Measurements from ENCODE around the gene ATF4. TPM values are rescaled to one million over a fixed set of nuclear protein-coding genes. Genes with fewer than 3 reads are reported as not detected.
A peak's percentile ranks its signal among the peaks of the same experiment; 100 is the strongest.

ATF4 gene
- total RNA-seq, 3 donors from 2014 or later: 201 to 581 (median 205) TPM

DNA sequence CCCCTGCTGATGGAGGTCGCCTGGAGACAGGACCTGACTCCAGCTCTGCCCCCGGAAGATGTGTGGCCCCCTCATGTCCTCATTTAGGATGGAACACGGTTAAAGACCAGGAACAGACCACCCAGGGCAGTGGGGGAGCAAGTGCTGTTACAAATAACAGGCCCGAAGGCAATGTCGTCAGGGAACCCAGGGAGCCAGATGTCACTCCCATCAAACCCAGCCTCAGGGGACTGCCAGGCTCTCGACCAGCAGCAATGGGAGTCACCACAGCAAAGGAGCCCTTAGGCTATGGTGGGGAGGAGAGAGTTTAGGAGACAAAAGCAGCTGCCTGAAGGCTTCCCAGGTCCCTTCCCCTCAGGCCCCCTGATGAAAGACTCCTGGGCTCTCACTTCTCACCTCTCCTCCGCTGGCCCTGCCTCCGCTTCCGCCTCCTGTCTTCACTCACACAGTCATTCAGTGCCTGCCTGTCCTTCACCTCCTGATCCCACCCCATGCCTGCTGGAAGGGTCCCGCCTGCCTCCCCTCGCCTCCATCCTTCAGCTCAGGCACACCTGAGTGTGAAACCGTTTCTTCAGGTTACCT, 7.8 kb downstream of the ATF4 start:
- Histone ChIP-seq H3K4me1 (ENCODE audit: low read depth) (peaks cover 59% of the 10 kb centered on the region), H3K9me3 (no peaks in the 10 kb centered on the region), H3K4me3 (no peak overlapping the region), H3K36me3 (ENCODE audit: low read depth) (peaks cover 6% of the 10 kb centered on the region)
- ATAC-seq (no peak), DNase-seq (peak in 1 of 3 donors; percentile 70)
- TF ChIP-seq, protein P1, sequence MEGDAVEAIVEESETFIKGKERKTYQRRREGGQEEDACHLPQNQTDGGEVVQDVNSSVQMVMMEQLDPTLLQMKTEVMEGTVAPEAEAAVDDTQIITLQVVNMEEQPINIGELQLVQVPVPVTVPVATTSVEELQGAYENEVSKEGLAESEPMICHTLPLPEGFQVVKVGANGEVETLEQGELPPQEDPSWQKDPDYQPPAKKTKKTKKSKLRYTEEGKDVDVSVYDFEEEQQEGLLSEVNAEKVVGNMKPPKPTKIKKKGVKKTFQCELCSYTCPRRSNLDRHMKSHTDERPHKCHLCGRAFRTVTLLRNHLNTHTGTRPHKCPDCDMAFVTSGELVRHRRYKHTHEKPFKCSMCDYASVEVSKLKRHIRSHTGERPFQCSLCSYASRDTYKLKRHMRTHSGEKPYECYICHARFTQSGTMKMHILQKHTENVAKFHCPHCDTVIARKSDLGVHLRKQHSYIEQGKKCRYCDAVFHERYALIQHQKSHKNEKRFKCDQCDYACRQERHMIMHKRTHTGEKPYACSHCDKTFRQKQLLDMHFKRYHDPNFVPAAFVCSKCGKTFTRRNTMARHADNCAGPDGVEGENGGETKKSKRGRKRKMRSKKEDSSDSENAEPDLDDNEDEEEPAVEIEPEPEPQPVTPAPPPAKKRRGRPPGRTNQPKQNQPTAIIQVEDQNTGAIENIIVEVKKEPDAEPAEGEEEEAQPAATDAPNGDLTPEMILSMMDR (IDR thresholded peaks at IDR 0.05): no peak
- intact Hi-C loops (cut with DNase I, micrococcal nuclease): no loop called here

DNA sequence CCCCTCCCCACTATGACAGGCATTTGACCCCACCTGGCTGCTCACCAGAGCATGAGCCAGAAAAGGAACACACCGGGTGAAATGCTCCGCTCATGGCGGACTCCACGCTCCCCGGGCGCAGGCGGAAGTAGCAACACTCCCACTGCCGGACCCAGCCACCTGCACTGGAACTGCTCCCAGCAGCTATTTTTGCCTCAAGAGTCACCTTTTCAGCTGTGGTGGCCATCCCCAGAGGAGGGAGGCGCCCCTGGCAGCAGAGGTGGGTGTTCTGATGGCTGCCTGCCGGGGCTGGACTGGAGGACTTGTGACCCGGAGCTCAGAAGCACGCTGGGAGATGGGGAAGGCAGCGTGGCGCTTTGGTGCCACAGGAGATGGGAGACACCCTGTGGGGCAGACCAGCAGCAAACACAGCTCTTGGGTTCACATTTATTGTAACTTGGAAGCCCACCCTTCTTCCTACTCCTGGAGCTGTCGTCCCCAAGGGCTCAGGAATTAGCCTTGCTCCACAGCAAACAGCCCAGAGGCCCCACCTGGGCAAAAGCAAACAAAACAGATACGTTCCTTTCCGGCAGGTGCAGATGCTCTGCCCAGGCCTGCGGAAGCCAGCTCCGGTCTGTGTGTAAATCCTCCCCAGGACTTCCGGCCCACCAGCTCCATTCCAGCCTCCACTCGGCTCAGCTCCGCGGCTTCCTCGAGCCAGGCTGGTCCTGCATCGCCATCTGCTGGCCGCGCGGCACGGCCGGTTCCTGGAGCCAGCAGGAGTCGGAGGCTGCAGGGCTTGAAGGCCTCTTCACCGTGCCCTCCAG, 8.5 kb downstream of the ATF4 start:
- DNase-seq (peak; percentile 94 to 97 (median 95)), ATAC-seq (peak; percentile 76)
- TF ChIP-seq, protein P1 (IDR thresholded peaks at IDR 0.05): peak; percentile 96
- intact Hi-C loops (cut with DNase I, micrococcal nuclease): no loop called here
- Histone ChIP-seq H3K9me3 (no peaks in the 10 kb centered on the region), H3K36me3 (ENCODE audit: low read depth) (peaks cover 6% of the 10 kb centered on the region), H3K4me1 (ENCODE audit: low read depth) (peaks cover 53% of the 10 kb centered on the region), H3K4me3 (peak overlapping the region; percentile 4)

DNA sequence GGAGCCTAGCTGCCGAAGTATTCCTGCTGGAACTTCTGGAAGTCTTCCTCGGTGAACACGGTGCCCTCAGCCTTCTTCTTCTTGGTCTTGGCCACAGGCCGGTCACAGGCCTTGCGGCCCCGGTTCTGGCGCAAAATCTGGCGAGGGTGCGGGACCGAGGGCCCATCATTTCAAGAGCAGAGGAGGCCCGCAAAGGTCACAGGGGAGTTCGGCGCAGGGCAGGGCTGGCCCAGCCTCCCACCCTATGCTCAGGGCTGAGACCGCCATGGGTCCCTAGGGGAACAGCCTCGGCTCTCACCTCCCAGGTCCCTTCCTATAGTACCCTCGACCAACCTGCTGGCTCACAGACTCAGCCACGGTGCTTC, 9.1 kb downstream of the ATF4 start:
- ATAC-seq: no peak
- H3K4me1 ChIP-seq (ENCODE audit: low read depth): peaks cover 55% of the 10 kb centered on the region
- intact Hi-C loops (cut with DNase I, micrococcal nuclease): no loop called here
- no peak for DNase-seq
- no peaks in the 10 kb centered on the region for H3K9me3 ChIP-seq
- H3K4me3 ChIP-seq: no peak overlapping the region
- TF ChIP-seq, protein P1 (IDR thresholded peaks at IDR 0.05): no peak
- peaks cover 2% of the 10 kb centered on the region for H3K36me3 ChIP-seq (ENCODE audit: low read depth)

DNA sequence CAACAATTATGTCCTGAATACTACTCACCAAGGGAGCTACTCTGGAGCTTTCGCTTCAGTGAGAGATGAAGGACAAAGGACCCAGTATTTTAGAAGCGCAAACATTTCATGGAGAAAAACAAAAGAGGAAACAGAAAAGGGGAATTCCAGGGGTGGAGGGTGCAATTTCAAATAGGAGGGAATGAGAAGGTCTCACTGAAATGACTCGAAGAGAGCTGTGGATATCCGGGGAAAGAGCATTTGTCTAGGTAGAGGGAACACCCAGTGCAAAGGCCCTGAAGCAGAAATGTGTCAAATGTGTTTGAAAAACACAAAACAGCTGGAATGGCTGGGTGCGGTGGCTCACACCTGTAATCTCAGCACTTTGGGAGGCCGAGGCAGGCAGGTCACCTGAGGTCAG, 9.8 kb downstream of the ATF4 start:
- Histone ChIP-seq H3K36me3 (ENCODE audit: low read depth) (no peaks in the 10 kb centered on the region), H3K4me3 (no peak overlapping the region), H3K9me3 (no peaks in the 10 kb centered on the region), H3K4me1 (ENCODE audit: low read depth) (peaks cover 58% of the 10 kb centered on the region)
- TF ChIP-seq, protein P1 (IDR thresholded peaks at IDR 0.05): no peak
- intact Hi-C loops (cut with DNase I, micrococcal nuclease): loop anchor here in 1 of 2 donors (10.0 kb wide), 1 partner anchor 815 kb away; the partner anchor contains the start of gene ADSL
- ATAC-seq: no peak
- DNase-seq: no peak

DNA sequence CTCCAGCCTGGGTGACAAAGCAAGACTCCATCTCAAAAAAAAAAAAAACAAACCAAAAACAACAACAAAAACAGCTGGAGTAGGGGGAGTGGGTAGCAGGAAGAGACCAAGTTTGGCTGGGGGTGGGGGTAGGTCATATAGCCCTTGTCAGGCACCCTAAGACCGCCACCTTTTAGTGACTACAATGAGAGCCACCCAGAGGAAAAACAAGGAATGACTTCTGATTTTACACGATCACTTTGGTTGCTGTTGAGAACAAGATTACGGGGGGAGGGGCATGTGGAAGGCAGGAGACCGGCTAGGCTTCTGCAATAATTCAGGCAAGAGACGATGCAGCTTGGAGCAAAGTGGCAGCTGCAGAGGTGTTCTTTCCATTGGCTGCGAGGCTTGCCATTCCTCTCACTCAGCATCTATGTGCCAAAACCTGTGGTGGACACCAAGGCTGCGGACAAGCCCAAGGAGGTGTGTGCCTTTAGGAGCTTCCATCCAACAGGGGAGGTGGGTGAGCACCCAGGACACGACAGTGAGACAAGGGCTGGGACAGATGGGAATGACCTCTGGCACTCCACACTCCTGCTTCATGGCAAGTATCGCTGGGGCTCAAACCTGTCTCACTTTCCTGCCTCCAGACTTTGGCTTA, 10.4 kb downstream of the ATF4 start:
- intact Hi-C loops (cut with DNase I, micrococcal nuclease): loop anchor here in 1 of 2 donors (10.0 kb wide), 1 partner anchor 814 kb away; the partner anchor contains the start of gene ADSL
- Histone ChIP-seq H3K9me3 (no peaks in the 10 kb centered on the region), H3K36me3 (ENCODE audit: low read depth) (no peaks in the 10 kb centered on the region), H3K4me3 (no peak overlapping the region), H3K4me1 (ENCODE audit: low read depth) (peaks cover 57% of the 10 kb centered on the region)
- DNase-seq (peak in 1 of 3 donors; percentile 52), ATAC-seq (no peak)
- TF ChIP-seq, protein P1 (IDR thresholded peaks at IDR 0.05): no peak

Data from mucosa of descending colon (tissue), 3 donors.